Measurements from ENCODE around the gene GBF1.

Gene GBF1

GRCh38 chr10:102395400-102396316, 150.3 kb downstream of the GBF1 start, which contains the start of gene NFKB2:
Gene NFKB2 (plus strand): TSS chr10:102395705. CDS start chr10:102395960, 255 bp downstream.
- H3K4me3 ChIP-seq (ENCODE audit: low read depth, low read length): peak within 1 kb of the TSS; percentile 90
- peak; percentile 32 for DNase-seq (ENCODE audit: low read depth)
- TF ChIP-seq CTCF (IDR thresholded peaks at IDR 0.05; ENCODE audit: control insufficient read depth, extremely low read depth, insufficient read depth): no peak

GRCh38 chr10:102396317-102396650, 151.0 kb downstream of the GBF1 start:
- TF ChIP-seq CTCF (IDR thresholded peaks at IDR 0.05; ENCODE audit: control insufficient read depth, extremely low read depth, insufficient read depth): no peak
- no peak for DNase-seq (ENCODE audit: low read depth)
- H3K4me3 ChIP-seq (ENCODE audit: low read depth, low read length): peak overlapping the region; percentile 90

GRCh38 chr10:102396730-102397151, 151.4 kb downstream of the GBF1 start:
- TF ChIP-seq CTCF (IDR thresholded peaks at IDR 0.05; ENCODE audit: control insufficient read depth, extremely low read depth, insufficient read depth): no peak
- DNase-seq (ENCODE audit: low read depth): no peak
- H3K4me3 ChIP-seq (ENCODE audit: low read depth, low read length): peak overlapping the region; percentile 90

GRCh38 chr10:102397222-102398171, 152.2 kb downstream of the GBF1 start:
- no peak for DNase-seq (ENCODE audit: low read depth)
- H3K4me3 ChIP-seq (ENCODE audit: low read depth, low read length): no peak overlapping the region
- no peak for TF ChIP-seq CTCF (IDR thresholded peaks at IDR 0.05; ENCODE audit: control insufficient read depth, extremely low read depth, insufficient read depth)

- peak overlapping the region; percentile 58 for H3K4me3 ChIP-seq (ENCODE audit: low read depth, low read length)
- no peak for DNase-seq (ENCODE audit: low read depth)
- no peak for TF ChIP-seq CTCF (IDR thresholded peaks at IDR 0.05; ENCODE audit: control insufficient read depth, extremely low read depth, insufficient read depth)
These were observed 153.1 kb downstream of the GBF1 start for GRCh38 chr10:102398172-102399020.
